Small intestine (tissue), 7 donors: Measurements from ENCODE around the gene CDCA4. TPM values are rescaled to one million over a fixed set of nuclear protein-coding genes. Genes with fewer than 3 reads are reported as not detected.

ENCODE experiments used
- DNase-seq, 2 donors: peaks; one replicate each; pipeline versions ENCODE4 v3.0.0 to v3.0.0-alpha.2; 2013
- FAIRE-seq: peaks from 2 replicates; lab custom pipeline; 2012; peaks lifted over from hg19 to GRCh38; lab: Jason Lieb, UNC
- H3K27ac ChIP-seq, 3 donors: one replicate each; pipeline ENCODE4 v1.5.1; 2013; ENCODE audit warnings: low read length in 2 of 3, mild to moderate bottlenecking in 2 of 3, control low read depth in 1 of 3, inconsistent platforms in 1 of 3, low read depth in 1 of 3, moderate library complexity in 1 of 3
- H3K27me3 ChIP-seq, 3 donors: one replicate each; pipeline ENCODE4 v1.6.1; 2013; ENCODE audit warnings: low read length in 3 of 3, inconsistent platforms in 1 of 3; ENCODE audit not compliant: control insufficient read depth in 3 of 3, insufficient read depth in 3 of 3
- H3K36me3 ChIP-seq, 3 donors: one replicate each; pipeline ENCODE4 v1.6.1; 2013; ENCODE audit warnings: low read length in 3 of 3, inconsistent platforms in 1 of 3, low read depth in 1 of 3, mild to moderate bottlenecking in 1 of 3, moderate library complexity in 1 of 3; ENCODE audit not compliant: control insufficient read depth in 3 of 3, insufficient read depth in 2 of 3
- H3K4me1 ChIP-seq, 3 donors: one replicate each; pipeline ENCODE4 v1.6.1; 2013; ENCODE audit warnings: low read length in 2 of 3, inconsistent platforms in 1 of 3, low read depth in 1 of 3, mild to moderate bottlenecking in 1 of 3, moderate library complexity in 1 of 3; ENCODE audit not compliant: control insufficient read depth in 3 of 3, insufficient read depth in 2 of 3
- H3K4me3 ChIP-seq, 3 donors: one replicate each; pipeline ENCODE4 v1.5.1; 2013; ENCODE audit warnings: low read length in 3 of 3, control low read depth in 1 of 3, inconsistent platforms in 1 of 3, low read depth in 1 of 3, mild to moderate bottlenecking in 1 of 3, moderate library complexity in 1 of 3
- H3K9me3 ChIP-seq, 2 donors: one replicate each; pipeline ENCODE4 v1.6.1; 2013; ENCODE audit warnings: low read depth in 1 of 2, low read length in 1 of 2; ENCODE audit not compliant: control insufficient read depth in 2 of 2, insufficient read depth in 1 of 2
- WGBS, 3 donors: extraction: QIAGEN DNeasy Blood & Tissue Kit; methylation state at CpG; one replicate each; pipeline ENCODE4 v1.1.7; 2013; 5-methylcytosine and 5-hydroxymethylcytosine counted together
- polyA plus RNA-seq, 4 donors: library from polyadenylated mRNA; stranded (reverse) in 3 of 4; unstranded in 1 of 4; fragments of 200-250 nt in 3 of 4; fragments of 120-200 nt in 1 of 4; gene quantifications; one replicate each; pipeline versions ENCODE4 v1.2.1 to v1.2.3, GENCODE V29; 2013
- donor health status: healthy with polysubstance abuse.
- donor health status: control.
- donor health status: control.
- donor health status: Bipolar disorder and iron deficiency.
- donor health status: healthy.

CDCA4 gene
- polyA plus RNA-seq, 4 donors = 2.7 to 11.3 (median 6.9) TPM

GRCh38 chr14:104967386-104968152 is 53.3 kb downstream of the CDCA4 start:
- 2 to 5% (median 3%) methylated on average over 25 to 36 of the region's 36 CpGs for WGBS, 3 donors
- no peaks in the 10 kb centered on the region for H3K9me3 ChIP-seq
- no peaks in the 10 kb centered on the region for H3K36me3 ChIP-seq
- DNase-seq (peak in 1 of 2 donors; percentile 50), FAIRE-seq (no peak)
- peak overlapping the region in 1 of 3 donors; percentile 18 for H3K4me3 ChIP-seq
- H3K27ac ChIP-seq = peak overlapping the region in 1 of 3 donors; percentile 34
- peaks cover 0 to 32% (median 2%) of the 10 kb centered on the region in 3 donors for H3K4me1 ChIP-seq
- peaks cover 0 to 28% (median 4%) of the 10 kb centered on the region in 3 donors for H3K27me3 ChIP-seq

DNA sequence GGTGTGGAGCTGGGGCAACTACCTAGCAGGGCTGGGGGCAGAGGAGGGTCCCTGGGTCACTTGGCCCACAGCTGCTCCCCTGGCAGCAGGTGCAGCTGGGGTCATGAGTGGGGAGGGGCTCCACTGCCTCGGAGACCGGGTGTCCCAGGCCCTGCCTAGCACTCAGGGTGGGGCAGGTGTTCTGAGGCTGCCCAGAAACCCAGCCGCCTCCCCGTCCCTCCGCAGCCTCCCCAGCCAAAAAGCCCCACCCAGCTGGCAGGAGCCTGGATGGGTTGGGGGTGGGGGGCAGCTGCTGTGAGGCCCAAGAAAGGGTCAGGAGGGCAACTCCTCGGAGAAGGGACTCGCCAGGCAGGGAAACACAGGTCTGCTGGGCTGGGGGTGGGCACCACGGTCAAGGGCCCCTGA is 53.9 kb downstream of the CDCA4 start:
- FAIRE-seq = no peak
- Histone ChIP-seq H3K4me1 (peaks cover 0 to 27% (median 0%) of the 10 kb centered on the region in 3 donors), H3K36me3 (no peaks in the 10 kb centered on the region), H3K4me3 (no peak overlapping the region), H3K9me3 (no peaks in the 10 kb centered on the region), H3K27me3 (peaks cover 0 to 28% (median 4%) of the 10 kb centered on the region in 3 donors), H3K27ac (peak overlapping the region in 1 of 3 donors; percentile 34)
- 8 to 32% (median 21%) methylated on average over 6 to 8 of the region's 8 CpGs for WGBS, 3 donors
- DNase-seq = no peak

- no peaks in the 10 kb centered on the region for H3K36me3 ChIP-seq
- H3K9me3 ChIP-seq = no peaks in the 10 kb centered on the region
- FAIRE-seq = no peak
- H3K27ac ChIP-seq = no peak overlapping the region
- WGBS, 3 donors = 51 to 81% (median 67%) methylated on average over 7 to 9 of the region's 9 CpGs
- peaks cover 0 to 28% (median 4%) of the 10 kb centered on the region in 3 donors for H3K27me3 ChIP-seq
- peaks cover 0 to 22% (median 0%) of the 10 kb centered on the region in 3 donors for H3K4me1 ChIP-seq
- H3K4me3 ChIP-seq = no peak overlapping the region
- no peak for DNase-seq
These were observed 54.5 kb downstream of the CDCA4 start for GRCh38 chr14:104966261-104966865.

- FAIRE-seq (no peak), DNase-seq (no peak)
- 72 to 82% (median 73%) methylated on average over 13 of the region's 13 CpGs for WGBS, 3 donors
- no peaks in the 10 kb centered on the region for H3K9me3 ChIP-seq
- H3K27me3 ChIP-seq = peaks cover 0 to 28% (median 4%) of the 10 kb centered on the region in 3 donors
- no peak overlapping the region for H3K27ac ChIP-seq
- H3K4me1 ChIP-seq = peaks cover 0 to 22% (median 0%) of the 10 kb centered on the region in 3 donors
- no peaks in the 10 kb centered on the region for H3K36me3 ChIP-seq
- H3K4me3 ChIP-seq = no peak overlapping the region
These were observed 55.2 kb downstream of the CDCA4 start for GRCh38 chr14:104965561-104966231.

DNA sequence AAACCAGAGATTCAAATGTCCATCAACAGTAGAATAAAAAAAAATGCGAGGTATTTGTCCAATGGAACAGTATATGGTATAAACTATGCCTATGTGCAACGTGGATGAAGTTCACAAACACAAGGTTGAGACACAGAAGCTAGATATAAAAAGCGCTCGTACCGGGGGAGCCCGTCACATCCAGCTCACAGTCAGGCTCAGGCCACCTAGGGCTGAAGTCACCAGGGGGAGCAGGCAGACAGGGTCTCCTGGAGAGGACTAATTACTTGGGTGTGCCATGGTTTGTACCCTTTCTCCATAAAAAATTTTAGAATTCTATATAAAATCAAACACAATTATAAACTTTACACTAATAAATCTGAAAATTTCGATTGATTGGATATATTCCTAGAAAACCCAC is 56.3 kb downstream of the CDCA4 start:
- no peaks in the 10 kb centered on the region for H3K36me3 ChIP-seq
- FAIRE-seq = no peak
- peaks cover 0 to 22% (median 0%) of the 10 kb centered on the region in 3 donors for H3K4me1 ChIP-seq
- H3K27ac ChIP-seq = no peak overlapping the region
- H3K4me3 ChIP-seq = no peak overlapping the region
- no peak for DNase-seq
- H3K9me3 ChIP-seq = no peaks in the 10 kb centered on the region
- peaks cover 0 to 28% (median 4%) of the 10 kb centered on the region in 3 donors for H3K27me3 ChIP-seq
- WGBS, 3 donors = 78 to 87% (median 83%) methylated on average over 7 of the region's 7 CpGs

Other genes with a start within 250 kb of the CDCA4 start
- 10 to 100 TPM; 72.4 to 95.9 (median 82.7) TPM for gene AKT1, start 225.3 kb downstream of the CDCA4 start, polyA plus RNA-seq
- 1 to 10 TPM; 2.7 to 6.6 (median 5.4) TPM for gene ZBTB42, start 220.0 kb downstream of the CDCA4 start, polyA plus RNA-seq
- 10 to 100 TPM; 24.9 to 33.9 (median 31.1) TPM for gene CEP170B, start 155.8 kb downstream of the CDCA4 start, polyA plus RNA-seq
- 10 to 100 TPM in 1 of 4 donors, 1 to 10 TPM in 1, under 1 TPM in 1, not detected in 1; 0.42 to 12.4 (median 1.4) TPM for gene PLD4, start 96.2 kb downstream of the CDCA4 start, polyA plus RNA-seq
- 1 to 10 TPM in 1 of 4 donors, under 1 TPM in 3; under 0.01 to 6.3 (median 0.17) TPM for gene AHNAK2, start 42.7 kb downstream of the CDCA4 start, polyA plus RNA-seq
- gene CLBA1, start 35.3 kb downstream of the CDCA4 start, polyA plus RNA-seq = 1 to 10 TPM in 3 of 4 donors, under 1 TPM in 1; 0.89 to 6.8 (median 3.2) TPM
- 1 to 10 TPM in 2 of 4 donors, under 1 TPM in 1, not detected in 1; 0.81 to 1.4 (median 1.1) TPM for gene GPR132, start 44.3 kb upstream of the CDCA4 start, polyA plus RNA-seq
- 10 to 100 TPM in 1 of 4 donors, 1 to 10 TPM in 3; 2.0 to 15.1 (median 4.8) TPM for gene JAG2, start 147.7 kb upstream of the CDCA4 start, polyA plus RNA-seq
- 10 to 100 TPM; 25.9 to 68.1 (median 51.7) TPM for gene NUDT14, start 160.2 kb upstream of the CDCA4 start, polyA plus RNA-seq
- 10 to 100 TPM; 35.4 to 84.1 (median 49.8) TPM for gene BTBD6, start 227.4 kb upstream of the CDCA4 start, polyA plus RNA-seq